Esophagus squamous epithelium (tissue), 4 donors: Measurements from ENCODE around the gene OR5AR1.

Experiments
- CTCF ChIP-seq, 6 experiments: fragments of 450-650 bp in 4 of 6; fragments of 200-600 bp in 2 of 6; sonication (generic) in 2 of 6; IDR thresholded peaks; one replicate each; pipeline ENCODE4 v1.5.1; 2016 to 2019; ENCODE audit warnings: antibody characterized with exemption in 6 of 6, mild to moderate bottlenecking in 4 of 6, moderate library complexity in 4 of 6
- POLR2A ChIP-seq, 4 donors: fragments of 450-650 bp; IDR thresholded peaks; one replicate each; pipeline ENCODE4 v1.6.1; 2017; ENCODE audit warnings: antibody characterized with exemption in 4 of 4, mild to moderate bottlenecking in 4 of 4, moderate library complexity in 3 of 4

GRCh38 chr11:56636861-56637260 lies 26.6 kb upstream of the OR5AR1 start:
- no peak for TF ChIP-seq POLR2A (IDR thresholded peaks at IDR 0.05)
- TF ChIP-seq CTCF (IDR thresholded peaks at IDR 0.05), result no peak
